AG04450 (cell line): ENCODE data around the gene MYL10. TPM values are rescaled to one million over a fixed set of nuclear protein-coding genes. Genes with fewer than 3 reads are reported as not detected.

ENCODE experiments used
- CTCF ChIA-PET: fragments of 300-600, 350-600 bp; formaldehyde crosslinking; extraction: SDS; loops from one replicate; lab custom pipeline; 2022; ENCODE audit warnings: antibody characterized with exemption, inconsistent platforms; lab: Charles Lee
- POLR2A ChIA-PET: fragments of 350-600 bp; formaldehyde crosslinking; extraction: SDS; loops from one replicate; lab custom pipeline; 2021; ENCODE audit warnings: antibody characterized with exemption, inconsistent platforms; lab: Yijun Ruan, JAX
- DNase-seq: peaks from one replicate; pipeline ENCODE4 v3.0.0-alpha.2; 2011; ENCODE audit warnings: low read depth, low spot score
- H3K27ac ChIP-seq: one replicate; pipeline ENCODE4 v1.5.1; 2012; ENCODE audit warnings: low read depth, low read length, control low read depth
- H3K27me3 ChIP-seq: one replicate; pipeline ENCODE4 v1.6.0; 2012; ENCODE audit warnings: low read length; ENCODE audit not compliant: control insufficient read depth, insufficient read depth
- H3K4me3 ChIP-seq: 2 replicates; pipeline ENCODE4 v1.5.1; 2011; ENCODE audit warnings: mild to moderate bottlenecking, low read depth, low read length, control low read depth
- H3K9me3 ChIP-seq: 2 replicates; pipeline ENCODE4 v1.5.1; 2012; ENCODE audit warnings: low read length; ENCODE audit not compliant: control insufficient read depth, insufficient read depth
- CTCF ChIP-seq: IDR thresholded peaks from 2 replicates; pipeline ENCODE4 v1.5.1; 2011; ENCODE audit warnings: low read depth, low read length, control low read depth, inconsistent platforms
- polyA plus RNA-seq: library from polyadenylated mRNA; depleted of rRNA; stranded (reverse); fragments of >200 nt; gene quantifications from 2 replicates; pipeline ENCODE4 v1.2.3, GENCODE V29; 2011

MYL10 gene
- polyA plus RNA-seq, 1 experiment = not detected

- TF ChIP-seq CTCF = no peak
- POLR2A ChIA-PET = no interaction called here
- Histone ChIP-seq H3K4me3 (no peak overlapping the region), H3K27ac (no peak overlapping the region), H3K9me3 (peaks cover 6% of the 10 kb centered on the region), H3K27me3 (peaks cover 4% of the 10 kb centered on the region)
- no peak for DNase-seq
- CTCF ChIA-PET = no interaction called here
These were observed 6.4 kb upstream of the MYL10 start for GRCh38 chr7:101635484-101635883.

GRCh38 chr7:101634196-101634717 lies 5.2 kb upstream of the MYL10 start:
- Histone ChIP-seq H3K9me3 (peaks cover 6% of the 10 kb centered on the region), H3K27me3 (peaks cover 4% of the 10 kb centered on the region), H3K4me3 (no peak overlapping the region), H3K27ac (no peak overlapping the region)
- no peak for TF ChIP-seq CTCF
- ChIA-PET POLR2A (no interaction called here), CTCF (no interaction called here)
- DNase-seq = no peak

- H3K27ac ChIP-seq = no peak overlapping the region
- CTCF ChIA-PET = no interaction called here
- POLR2A ChIA-PET = no interaction called here
- TF ChIP-seq CTCF = no peak
- H3K4me3 ChIP-seq = no peak overlapping the region
- H3K9me3 ChIP-seq = peaks cover 6% of the 10 kb centered on the region
- peaks cover 6% of the 10 kb centered on the region for H3K27me3 ChIP-seq
- no peak for DNase-seq
These were observed 4.4 kb upstream of the MYL10 start for GRCh38 chr7:101633511-101633910.

GRCh38 chr7:101632641-101633040 lies 3.5 kb upstream of the MYL10 start:
- H3K9me3 ChIP-seq = peaks cover 6% of the 10 kb centered on the region
- peaks cover 9% of the 10 kb centered on the region for H3K27me3 ChIP-seq
- no peak overlapping the region for H3K27ac ChIP-seq
- no peak for TF ChIP-seq CTCF
- H3K4me3 ChIP-seq = no peak overlapping the region
- DNase-seq = no peak
- CTCF ChIA-PET = no interaction called here
- POLR2A ChIA-PET = no interaction called here

GRCh38 chr7:101631224-101631714 lies 2.2 kb upstream of the MYL10 start:
- TF ChIP-seq CTCF = no peak
- ChIA-PET CTCF (no interaction called here), POLR2A (no interaction called here)
- H3K4me3 ChIP-seq = no peak overlapping the region
- H3K27ac ChIP-seq = no peak overlapping the region
- H3K27me3 ChIP-seq = peaks cover 7% of the 10 kb centered on the region
- no peak for DNase-seq
- peaks cover 6% of the 10 kb centered on the region for H3K9me3 ChIP-seq
